Mesangial cell (primary cell): Measurements from ENCODE around the gene ZNF23. TPM values are rescaled to one million over a fixed set of nuclear protein-coding genes. Genes with fewer than 3 reads are reported as not detected.

Source experiments
- total RNA-seq: library from RNA; depleted of rRNA; stranded (reverse); fragments of >200 nt; gene quantifications from 2 replicates; pipeline ENCODE4 v1.2.3, GENCODE V29; 2015

Gene ZNF23
- 2.9 and 3.0 TPM in 2 replicates for total RNA-seq

GRCh38 chr16:71461686-71462648 lies at the start of gene ZNF23:
Gene ZNF23, minus strand, starts transcription at chr16:71462247. Its CDS starts 5,451 bp downstream, at chr16:71456796.

GRCh38 chr16:71489122-71489521 lies 27.1 kb upstream of the ZNF23 start, which contains the start of gene ZNF19:
Gene ZNF19, minus strand, starts transcription at chr16:71489324. Its CDS starts 7,210 bp downstream, at chr16:71482114.

GRCh38 chr16:71442051-71442440 lies 20.0 kb downstream of the ZNF23 start, which contains the start of gene TLE7:
Gene TLE7, minus strand, starts transcription at chr16:71442054. Its CDS starts 8,730 bp downstream, at chr16:71433324.

Other genes starting within 250 kb of the ZNF23 start
- 0.33 and 1.0 TPM in 2 replicates for gene HYDIN, start 231.5 kb downstream of the ZNF23 start, total RNA-seq
- gene CMTR2, start 172.8 kb downstream of the ZNF23 start, total RNA-seq: 9.8 and 10.3 TPM in 2 replicates
- gene CALB2, start 103.5 kb downstream of the ZNF23 start, total RNA-seq: 0.76 TPM in 1 of 2 replicates, not detected in the other
- gene TLE7, start 20.2 kb downstream of the ZNF23 start, total RNA-seq: not detected in 2 replicates
- gene ZNF19, start 27.1 kb upstream of the ZNF23 start, total RNA-seq: 0.98 and 5.8 TPM in 2 replicates
- gene CHST4, start 64.2 kb upstream of the ZNF23 start, total RNA-seq: not detected in 2 replicates
- gene TAT, start 114.8 kb upstream of the ZNF23 start, total RNA-seq: not detected in 2 replicates
- 0.63 TPM in 1 of 2 replicates, not detected in the other for gene MARVELD3, start 163.9 kb upstream of the ZNF23 start, total RNA-seq